ENCODE results near the gene ACTR1B.
"Not testable (repeated sequence)": the region's sequence is repeated elsewhere in the genome, so short reads cannot be mapped to it uniquely, and the experiment has no call there.

ACTR1B gene
- total RNA-seq: 136 to 141 reads per million in 2 donors

DNA sequence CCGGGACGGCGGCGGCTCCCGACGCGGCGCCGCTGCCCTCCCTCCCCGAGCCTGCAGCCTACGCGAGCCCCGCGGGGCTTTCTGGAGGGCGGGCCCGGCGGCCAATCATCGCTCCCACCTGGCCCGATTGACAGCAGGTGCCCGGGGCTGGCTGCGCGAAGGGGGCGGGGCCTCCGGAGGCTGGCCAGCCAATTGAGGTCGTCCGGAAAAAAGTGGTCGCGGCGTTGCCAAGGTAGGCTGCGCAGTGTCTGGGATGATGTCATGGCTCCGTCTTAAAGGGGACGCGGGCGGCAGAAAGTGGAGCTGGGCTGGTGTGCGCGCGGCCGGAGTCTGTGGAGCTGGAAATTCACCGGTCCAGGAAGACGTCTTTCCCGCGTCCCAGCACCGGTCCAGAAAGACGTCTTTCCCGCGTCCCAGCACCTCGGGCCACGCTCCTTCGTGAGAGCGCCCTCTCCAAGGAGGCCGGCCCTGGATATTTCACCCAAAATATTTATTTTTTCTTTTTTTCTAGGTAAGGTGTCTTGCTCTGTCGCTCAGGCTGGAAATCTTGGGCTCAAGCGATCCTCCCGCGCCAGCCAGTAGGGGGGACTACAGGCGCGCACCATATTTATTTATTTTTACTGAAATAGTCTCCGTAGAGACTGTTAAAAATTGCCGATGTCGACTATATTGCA is at the start of gene ACTR1B:
Gene ACTR1B, minus strand, starts transcription at position 83 of the 674 bp plus-strand sequence. CDS start 154 bp downstream, outside the sequence.
- peak; percentile 97 for DNase-seq

DNA sequence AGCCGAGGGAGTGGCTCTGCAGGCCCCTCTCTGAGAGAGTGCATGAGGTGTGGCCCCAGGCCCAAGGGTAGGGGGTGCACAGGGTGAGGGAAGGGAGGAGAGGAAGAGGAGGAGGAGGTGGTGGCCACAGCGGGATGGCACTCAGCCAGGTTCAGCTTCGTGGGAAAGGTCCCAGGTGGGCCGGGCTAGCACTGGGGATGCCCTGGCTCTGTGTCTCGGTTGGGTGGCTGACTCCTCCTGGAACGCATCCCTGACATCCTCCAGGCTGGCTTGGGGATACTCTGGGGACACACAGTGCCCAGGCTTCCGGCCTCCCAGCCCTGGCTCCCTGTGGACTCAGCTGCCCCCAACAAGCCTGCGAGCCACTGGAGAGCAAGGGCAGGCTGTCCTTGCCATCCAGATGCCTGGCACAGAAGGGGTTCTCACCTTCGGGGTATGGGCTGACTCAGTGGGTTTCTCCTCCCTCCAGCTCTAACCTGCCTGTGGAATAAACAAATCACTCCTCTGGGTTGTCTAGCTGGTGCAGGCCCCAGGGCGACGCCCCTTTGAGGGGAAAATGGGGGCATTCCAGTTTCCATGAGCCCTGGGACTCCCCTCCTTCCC is 49.0 kb upstream of the ACTR1B start:
- DNase-seq: peak; percentile 16

DNA sequence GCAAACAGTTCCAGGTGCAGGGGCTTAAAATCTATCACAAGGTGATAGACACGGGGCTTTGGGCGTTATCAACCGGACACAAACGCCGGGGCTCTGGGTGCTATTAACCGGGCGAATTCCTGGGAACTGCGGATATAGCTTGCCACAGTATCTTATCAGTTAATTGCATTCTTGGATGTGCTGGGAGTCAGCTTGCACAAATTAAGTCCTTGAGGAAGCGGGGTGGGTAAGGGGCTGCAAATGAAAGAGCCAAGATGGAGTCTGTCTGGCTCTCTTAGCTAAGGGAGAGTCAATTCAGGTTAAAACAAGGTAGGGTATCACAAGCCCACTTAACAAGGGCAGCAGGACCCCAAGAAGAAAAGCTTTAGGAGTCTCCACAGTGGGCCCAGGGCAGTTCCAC is 48.3 kb upstream of the ACTR1B start:
- DNase-seq: not testable (repeated sequence)

DNA sequence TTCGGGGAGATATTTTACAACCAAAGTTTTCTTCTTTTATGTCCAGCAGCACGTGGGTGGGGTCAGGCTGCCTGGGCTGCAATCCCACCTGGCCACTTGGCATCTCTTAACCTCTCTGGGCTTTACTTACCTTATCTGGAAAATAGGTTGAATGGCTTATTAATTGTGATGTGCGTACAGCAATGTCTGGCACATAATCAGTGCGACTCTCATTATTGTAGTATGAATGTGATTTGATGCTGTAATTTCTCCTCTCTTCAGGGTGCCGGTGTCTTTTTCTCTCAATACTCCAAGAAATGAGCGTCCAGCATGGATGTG is 47.5 kb upstream of the ACTR1B start:
- DNase-seq: no peak

DNA sequence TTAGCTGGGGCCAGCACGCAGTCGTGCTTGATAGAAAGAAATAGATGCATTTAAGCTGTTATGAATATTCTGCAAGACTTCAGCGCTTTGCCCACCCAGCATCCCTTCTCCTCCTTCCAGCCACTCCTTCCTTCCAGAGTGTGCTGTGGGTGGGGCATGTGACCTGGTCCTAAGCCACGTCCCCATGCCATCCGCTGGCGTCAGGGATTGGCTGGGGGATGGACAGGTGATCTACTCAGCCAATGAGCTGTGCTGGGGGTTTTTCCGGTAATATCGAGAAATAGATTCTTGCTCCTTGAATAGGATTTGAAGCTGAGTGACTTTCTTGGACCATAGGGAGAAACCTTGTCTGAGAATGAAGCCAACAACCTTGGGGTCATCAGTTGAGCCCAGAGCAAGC is 44.8 kb upstream of the ACTR1B start:
- DNase-seq: no peak

DNA sequence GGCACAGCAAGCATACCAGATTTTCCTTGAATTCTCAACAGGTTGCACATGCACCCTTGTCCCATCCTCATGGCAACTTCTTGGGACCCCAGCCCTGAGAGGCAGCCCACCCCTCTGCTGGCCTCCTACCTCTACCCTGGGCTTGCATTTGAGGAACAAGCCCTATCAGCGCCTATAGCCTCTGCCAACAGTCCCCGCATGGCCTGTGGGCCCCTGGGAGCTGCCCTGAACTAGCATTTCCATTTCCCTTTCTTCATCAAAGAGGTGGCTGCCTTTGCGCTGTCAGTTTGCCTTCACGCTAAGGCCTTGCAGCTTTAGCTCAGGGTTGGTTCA is 44.2 kb upstream of the ACTR1B start:
- DNase-seq: no peak

DNA sequence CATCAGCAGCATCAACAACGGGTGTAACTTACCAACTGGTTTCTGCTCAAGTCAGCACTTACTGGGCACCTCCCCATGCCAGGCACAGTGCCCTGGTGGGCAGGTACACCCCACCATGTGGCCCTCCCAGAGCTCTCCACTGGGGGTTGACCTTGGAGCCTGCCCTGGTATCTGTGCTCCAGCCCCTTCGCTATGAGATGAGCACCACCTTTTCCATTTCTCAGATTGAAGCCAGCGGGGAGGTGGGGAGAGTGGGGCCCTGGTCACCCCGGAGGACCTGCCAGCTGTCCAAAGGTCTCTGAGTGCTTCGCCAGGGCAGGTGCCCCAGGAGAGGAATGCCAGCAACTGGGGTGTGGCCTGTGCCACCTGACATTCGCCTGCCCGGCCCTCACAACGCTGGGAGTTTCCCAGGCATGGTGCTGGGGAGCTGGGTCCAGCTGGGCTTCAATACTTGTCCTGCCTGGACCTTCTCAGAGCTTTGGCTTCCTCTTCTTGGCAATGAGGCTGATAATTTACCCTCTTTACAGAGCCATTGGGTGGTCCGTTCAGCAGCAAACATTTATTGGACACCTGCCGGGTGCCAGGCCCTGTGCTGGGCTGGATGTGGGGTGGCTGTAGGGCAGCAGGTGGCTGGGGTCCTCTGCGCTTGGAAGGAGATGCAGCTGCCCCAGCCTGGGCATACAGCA is 43.7 kb upstream of the ACTR1B start:
- DNase-seq: no peak

DNA sequence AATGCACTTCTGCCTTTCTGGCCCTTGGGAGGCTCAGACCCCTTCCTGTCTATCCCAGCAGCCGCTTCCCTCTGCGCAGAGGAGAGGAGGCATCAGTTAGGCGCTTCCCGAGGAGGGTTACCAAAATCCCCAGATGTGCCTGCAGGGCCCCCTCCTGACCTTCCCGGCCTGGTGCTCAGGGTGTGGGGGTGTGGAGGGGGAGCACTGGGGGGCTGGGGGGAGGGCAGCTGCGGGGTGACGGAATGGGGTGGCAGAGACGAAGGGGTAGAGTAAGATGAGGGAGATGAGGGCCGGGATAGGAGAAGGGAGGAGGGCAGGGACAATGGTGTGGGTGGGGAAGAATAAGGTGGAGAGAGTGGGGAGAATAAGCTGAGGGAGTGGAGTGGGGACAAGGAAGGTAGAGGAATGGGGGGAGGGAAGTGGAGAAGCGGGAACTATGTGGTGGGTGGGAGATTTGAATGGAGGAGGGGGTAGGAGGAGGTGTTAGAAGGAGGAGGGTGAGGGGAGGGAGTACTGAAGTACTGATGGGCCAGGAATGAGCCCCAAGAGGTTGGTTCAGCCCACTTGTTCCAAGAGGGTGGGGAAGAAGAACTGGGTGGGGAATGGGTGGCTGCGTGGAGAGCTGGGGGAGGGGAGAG is 43.0 kb upstream of the ACTR1B start:
- no peak for DNase-seq

DNA sequence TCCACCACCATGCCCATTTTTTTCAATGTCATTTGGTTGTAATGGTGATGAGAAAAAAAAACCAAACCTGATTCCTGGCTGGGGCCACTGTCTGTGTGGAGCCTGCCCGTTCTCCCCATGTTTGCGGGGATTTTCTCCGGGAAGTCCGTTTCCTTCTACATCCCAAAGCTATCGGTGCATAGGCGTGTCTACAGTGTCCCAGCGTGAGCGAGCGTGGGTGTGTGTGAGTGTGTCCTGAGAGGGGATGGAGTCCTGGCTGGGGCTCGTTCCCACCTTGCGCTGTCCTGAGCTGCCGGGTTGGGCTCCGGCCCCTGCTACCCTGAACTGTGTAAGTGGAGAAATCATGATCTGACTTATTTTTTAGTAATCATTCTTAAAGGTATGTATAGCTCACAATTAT is 42.3 kb upstream of the ACTR1B start:
- DNase-seq: no peak

DNA sequence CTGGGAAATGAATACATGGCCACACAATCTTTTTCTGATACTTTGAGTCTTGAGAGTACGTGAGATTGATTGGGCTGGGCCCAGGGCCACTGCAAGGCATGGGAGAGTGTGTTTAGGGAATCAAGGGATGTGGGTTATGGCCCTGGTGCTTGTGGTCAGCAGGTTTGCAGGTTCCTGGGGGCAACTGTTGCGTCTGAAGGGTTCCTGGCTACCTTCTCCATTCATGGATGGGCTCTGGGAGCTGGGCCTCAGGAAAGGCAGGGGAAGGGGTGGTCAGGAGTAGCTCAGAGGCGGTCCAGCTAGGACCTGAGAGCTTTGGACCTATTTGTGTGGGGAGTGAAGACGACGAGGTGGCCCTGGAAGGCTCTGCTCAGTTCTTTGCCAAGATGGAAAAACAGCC is 41.1 kb upstream of the ACTR1B start:
- DNase-seq: no peak

DNA sequence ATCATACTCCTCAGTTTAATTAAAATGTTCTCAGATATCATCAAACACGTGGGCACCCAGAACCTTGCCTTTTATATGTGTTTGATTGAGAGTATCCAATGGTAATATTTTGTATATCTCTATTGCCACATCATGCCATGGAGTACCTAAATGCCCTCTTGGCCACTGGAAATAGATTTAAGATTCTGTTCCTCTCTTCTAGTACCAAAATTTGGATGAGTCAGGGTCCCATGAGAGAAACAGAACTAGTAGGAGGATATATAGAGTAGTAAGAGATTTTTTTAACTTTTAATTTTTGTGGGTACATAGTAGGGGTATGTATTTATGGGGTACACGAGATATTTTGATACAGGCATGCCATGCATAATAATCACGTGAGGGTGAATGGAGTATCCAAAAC is 39.9 kb upstream of the ACTR1B start:
- no peak for DNase-seq

DNA sequence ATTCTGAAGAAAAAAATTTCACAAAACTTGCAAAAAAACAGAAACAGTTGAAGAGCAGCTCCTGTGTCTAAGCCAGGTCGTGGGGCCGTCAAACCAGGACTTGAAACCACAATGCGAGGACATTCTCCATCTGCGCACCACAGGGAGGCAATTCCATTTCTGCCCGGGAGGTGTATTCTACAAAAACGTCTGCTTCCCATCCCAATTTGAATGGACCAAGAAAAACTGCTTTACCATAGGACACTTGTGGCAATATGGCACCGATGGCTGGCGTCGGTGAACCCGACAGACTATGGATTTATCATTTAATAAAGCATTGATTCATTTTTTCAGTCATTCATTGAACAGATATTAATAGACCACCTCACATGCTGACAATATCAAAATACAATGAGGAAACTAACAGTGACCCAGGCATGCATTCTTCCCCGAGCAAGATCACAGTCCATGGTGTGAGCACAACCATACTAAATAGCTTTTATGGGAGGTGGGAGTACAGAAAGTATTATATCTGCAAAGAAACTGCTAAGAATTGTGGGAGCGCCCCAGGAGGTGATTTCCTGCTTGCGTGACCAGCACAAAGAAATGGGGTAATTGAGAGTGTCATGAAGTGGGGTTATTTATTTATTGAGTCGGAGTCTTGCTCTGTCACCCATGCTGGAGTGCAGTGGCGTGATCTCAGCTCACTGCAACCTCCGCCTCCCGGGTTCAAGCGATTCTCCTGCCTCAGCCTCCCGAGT is 39.1 kb upstream of the ACTR1B start:
- no peak for DNase-seq

DNA sequence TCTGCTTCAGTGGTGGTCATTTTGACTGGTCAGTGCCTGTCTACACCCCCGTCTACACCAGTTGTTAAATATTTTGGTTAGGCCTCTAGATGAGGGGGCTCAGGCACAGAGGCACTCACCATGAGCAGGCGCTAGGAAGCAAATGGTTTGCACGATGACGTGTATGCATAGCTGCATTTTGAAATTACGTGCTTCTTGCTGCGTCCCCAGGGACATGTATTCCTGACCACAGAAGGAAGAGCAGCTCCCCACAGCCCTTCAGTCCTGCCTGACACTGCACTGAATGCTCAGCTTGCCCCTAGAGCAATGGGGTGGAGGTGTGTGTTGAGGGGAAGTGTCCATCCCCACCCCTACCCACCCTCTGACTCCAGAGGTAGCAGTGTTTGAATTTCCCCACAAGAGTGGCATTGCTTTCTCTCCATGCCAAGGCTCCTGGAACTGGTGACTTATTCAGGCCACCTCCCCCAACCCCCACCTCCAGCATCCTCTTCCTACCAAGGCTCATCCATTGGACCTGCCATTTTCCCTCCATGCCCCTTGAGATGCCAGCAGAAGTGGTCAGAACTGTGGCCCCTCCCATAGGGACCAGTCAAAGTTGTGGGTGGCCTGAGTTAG is 38.1 kb upstream of the ACTR1B start:
- no peak for DNase-seq

DNA sequence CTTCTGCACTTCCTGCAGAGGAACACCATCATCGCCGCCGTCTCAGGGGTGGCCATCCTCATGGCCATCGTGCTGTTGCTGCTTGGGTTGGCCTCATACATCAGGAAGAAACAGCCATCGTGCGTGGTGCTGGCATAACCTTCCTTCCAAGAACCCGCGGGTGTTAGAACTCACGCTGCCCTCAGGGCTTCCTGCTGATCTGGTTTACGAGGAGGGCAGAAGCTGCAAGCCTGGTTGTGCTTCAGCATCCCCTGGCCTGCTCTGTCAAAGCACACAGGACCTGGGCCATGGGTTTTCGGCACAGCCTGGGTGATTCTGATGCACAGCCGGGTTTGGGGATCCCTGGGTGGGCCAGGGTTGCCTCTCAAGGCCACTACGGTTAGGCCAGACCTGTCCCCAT is 37.3 kb upstream of the ACTR1B start:
- no peak for DNase-seq

DNA sequence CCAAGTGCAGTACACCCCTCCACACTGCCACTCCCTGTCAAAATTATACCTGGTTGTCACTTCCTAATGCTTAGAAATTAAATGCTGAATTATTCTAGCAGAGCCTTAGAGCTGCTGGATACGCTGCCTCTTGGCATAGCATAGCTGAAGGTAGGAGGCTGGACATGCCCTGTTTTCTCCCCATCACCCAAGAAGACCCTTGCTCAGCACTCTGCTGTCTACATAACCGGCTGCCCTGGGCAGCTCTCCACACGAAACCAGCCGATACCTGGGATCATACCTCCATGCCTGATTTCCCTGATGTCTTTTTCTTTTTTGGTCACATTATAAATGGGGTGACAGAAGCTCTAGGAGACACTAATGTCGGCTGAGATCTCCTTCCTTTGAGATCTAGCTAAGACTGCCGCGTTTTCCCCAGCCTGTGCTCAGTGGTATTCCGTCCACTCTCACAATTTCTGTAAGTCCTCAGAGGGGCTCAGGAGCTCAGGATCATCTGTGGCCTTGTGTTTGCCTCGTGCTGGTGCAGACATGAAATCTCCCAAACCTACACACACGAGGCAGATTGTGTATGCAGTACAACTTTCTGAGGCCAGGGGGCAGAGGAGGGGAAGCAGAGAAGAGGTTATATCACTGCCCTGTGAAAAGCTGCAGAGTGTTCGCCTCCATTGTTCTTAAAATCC is 36.1 kb upstream of the ACTR1B start:
- no peak for DNase-seq

DNA sequence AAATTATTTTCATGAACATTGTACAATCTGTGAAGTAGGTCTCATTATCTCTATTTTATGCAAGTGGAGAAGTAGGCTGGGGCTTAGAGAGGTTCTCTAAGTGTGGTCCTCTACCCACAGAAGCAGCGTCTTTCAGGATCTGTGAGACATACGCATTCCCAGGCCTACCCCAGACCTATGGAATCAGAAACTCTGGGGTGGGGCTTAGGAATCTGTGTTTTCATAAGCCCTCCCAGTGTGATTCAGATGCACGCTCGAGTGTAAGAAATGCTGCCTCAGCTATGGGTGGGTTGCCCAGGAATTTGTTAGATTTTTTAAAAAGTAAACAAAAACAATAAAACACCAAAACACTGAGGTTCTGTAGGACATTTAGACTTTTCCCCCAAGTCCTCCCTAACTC is 34.7 kb upstream of the ACTR1B start:
- DNase-seq: no peak

DNA sequence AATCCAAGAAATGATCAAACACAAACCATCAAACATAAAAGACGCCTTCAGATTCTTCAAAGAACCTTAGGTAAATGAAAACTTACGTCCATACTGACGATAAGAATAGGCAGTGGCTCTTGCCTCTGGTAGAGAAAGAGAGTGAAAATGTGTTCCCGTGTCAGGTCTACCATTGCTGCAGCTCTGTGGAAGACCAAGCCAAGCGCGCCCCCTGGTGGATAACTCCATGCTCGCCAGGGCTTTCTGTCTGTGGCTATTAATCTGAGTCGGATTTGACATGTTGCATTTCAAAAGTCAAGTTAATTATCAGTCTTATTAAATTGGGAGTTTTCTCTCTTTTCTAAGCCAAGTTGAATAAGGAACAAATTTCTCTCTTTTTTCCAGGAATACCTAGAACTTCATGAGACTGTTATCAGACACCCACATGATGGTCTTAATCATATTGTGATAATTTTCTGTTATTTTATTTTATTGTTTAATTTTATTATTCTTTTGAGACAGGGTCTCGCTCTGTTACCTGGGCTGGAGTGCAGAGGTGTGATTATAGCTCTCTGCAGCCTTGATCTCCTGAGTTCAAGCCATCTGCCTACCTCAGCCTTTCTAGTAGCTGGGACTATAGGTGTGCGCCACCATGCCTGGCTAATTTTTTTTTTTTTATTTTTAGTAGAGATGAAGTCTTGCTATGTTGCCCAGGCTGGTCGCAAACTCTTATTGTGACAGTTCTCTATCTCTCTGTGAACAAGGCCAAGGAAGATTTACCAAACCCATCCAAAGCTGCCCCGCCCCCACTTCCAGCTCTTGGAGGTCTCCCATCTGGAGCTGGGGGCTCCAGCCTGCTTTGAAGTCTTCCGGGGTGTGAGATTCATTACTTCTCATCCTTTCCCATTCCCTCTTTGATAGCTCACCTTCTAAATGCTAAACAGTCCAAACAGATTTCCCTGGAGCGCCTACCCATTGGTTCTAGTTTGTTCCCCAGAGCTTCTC is 33.7 kb upstream of the ACTR1B start:
- peak; percentile 45 for DNase-seq

DNA sequence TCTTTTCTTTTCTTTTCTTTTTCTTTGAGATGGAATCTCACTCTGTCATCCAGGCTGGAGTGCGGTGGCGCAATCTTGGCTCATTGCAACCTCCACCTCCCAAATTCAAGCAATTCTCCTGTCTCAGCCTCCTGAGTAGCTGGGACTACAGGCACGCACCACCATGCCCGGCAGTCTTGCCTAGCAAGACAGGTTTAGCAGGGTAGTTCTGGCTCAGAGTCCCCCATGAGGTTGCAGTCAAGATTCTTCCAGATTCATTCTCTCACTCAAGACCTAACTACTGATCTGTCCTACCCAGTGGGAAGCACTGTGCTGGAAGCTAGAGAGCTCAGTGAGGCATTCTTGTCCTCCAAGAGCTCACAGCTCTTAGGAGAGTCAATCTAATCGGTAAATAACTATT is 31.9 kb upstream of the ACTR1B start:
- no peak for DNase-seq

DNA sequence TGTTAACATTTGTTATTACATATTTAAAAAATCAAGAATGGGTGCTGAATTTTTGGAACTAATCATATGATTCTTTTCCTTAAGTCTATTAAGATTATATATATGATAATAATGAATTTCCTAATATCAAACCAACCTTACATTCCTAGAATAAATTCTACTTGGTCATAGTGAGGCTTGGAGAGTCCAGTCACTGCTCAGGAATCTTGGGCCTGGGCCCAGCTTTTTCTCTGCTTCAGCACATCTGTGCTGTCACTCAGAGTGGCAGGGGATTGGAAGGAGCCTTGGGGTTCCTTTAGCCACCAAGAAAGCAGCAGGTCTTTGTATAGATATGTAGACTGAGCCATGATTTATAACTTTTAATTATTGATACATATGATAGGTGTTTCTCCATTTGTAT is 29.6 kb upstream of the ACTR1B start:
- no peak for DNase-seq

DNA sequence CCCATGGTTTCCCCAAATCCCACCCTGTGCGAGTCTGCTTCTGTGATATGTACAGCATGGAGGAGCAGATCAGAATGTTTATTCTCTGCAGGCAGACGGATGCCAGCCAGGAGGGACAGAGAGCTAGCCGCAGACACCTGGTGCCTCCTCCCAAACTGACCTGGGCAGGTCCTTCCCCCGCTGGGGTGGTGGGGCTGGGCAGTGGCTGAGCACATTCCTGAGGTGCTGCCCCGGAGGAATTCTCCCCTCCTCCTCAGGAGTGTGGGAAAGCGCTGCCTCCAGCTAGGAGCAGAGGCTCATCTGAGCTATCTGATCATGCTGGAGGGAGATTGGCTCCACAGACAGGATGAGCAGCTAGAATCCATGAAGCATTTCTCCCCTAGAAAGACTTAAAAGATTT is 27.3 kb upstream of the ACTR1B start:
- no peak for DNase-seq
